BLaER1 (cell line): ENCODE measurements around the gene CD247.

Experiments
- H3K27ac ChIP-seq: shearing (Covaris generic); formaldehyde crosslinking; 2 replicates; pipeline ENCODE4 v1.8.1; 2022
- H3K27me3 ChIP-seq: shearing (Covaris generic); formaldehyde crosslinking; 2 replicates; pipeline ENCODE4 v1.8.1; 2022
- H3K36me3 ChIP-seq: shearing (Covaris generic); formaldehyde crosslinking; 2 replicates; pipeline ENCODE4 v1.8.1; 2022
- H3K4me1 ChIP-seq: shearing (Covaris generic); formaldehyde crosslinking; 2 replicates; pipeline ENCODE4 v1.8.1; 2022
- H3K4me2 ChIP-seq: shearing (Covaris generic); formaldehyde crosslinking; 2 replicates; pipeline ENCODE4 v1.8.1; 2022
- H3K4me3 ChIP-seq: shearing (Covaris generic); formaldehyde crosslinking; 2 replicates; pipeline ENCODE4 v1.8.1; 2022
- H3K9ac ChIP-seq: shearing (Covaris generic); formaldehyde crosslinking; 2 replicates; pipeline ENCODE4 v1.8.1; 2022
- H3K9me3 ChIP-seq: shearing (Covaris generic); formaldehyde crosslinking; 2 replicates; pipeline ENCODE4 v1.8.1; 2022
- H4K20me1 ChIP-seq: shearing (Covaris generic); formaldehyde crosslinking; 2 replicates; pipeline ENCODE4 v1.8.1; 2022
- Cebpa-rat ChIP-seq: shearing (Covaris generic); IDR thresholded peaks from 2 replicates; pipeline ENCODE4 v1.8.1; 2022

The CD247 gene

DNA sequence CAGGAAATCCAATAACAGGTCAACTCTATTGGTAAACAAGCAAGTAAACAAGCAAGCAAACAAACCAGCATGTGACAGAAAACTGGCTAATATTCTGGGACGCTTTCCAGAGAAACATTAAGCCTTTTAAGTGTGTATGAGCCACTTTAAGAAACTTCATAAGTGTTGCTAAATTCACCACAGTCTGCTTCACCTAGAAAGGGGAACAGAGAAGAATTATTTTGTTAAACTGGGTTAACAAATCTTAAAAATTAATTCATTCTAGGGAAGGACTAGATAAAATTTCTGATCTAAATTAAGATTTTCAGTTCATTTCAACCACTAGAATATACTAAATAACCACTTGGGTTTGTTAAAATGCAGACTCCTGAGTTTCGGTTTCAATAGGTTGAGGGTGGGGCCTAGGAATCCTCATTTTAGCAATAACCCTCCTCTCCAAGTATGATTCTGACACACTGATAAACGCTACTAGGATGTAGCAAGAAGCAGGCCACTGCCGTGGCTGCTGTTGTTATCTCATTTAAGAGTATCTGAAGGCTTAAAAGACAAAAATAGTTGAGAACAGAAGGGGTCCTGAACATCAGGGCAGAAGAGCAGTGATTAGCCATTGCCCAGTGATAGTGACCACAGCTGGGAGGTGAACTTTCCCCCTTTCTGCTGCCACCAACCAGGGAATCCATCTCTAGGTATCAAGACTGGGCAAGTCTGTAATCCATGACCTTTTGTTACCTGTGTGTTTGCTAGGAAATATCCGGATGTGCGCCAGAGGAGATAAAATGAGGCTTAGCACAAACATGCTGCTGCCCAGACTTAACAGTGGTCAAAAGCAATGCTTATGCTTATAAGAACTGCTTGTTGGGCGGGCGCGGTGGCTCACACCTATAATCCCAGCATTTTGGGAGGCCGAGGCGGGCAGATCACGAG is 24.0 kb upstream of the CD247 start:
- H3K27ac ChIP-seq = no peak overlapping the region
- no peak overlapping the region for H3K9ac ChIP-seq
- H3K4me3 ChIP-seq = no peak overlapping the region
- no peaks in the 10 kb centered on the region for H4K20me1 ChIP-seq
- no peaks in the 10 kb centered on the region for H3K9me3 ChIP-seq
- H3K36me3 ChIP-seq = peaks cover 26% of the 10 kb centered on the region
- H3K4me2 ChIP-seq = no peak overlapping the region
- H3K27me3 ChIP-seq = no peaks in the 10 kb centered on the region
- TF ChIP-seq Cebpa-rat = no peak
- peaks cover 16% of the 10 kb centered on the region for H3K4me1 ChIP-seq

DNA sequence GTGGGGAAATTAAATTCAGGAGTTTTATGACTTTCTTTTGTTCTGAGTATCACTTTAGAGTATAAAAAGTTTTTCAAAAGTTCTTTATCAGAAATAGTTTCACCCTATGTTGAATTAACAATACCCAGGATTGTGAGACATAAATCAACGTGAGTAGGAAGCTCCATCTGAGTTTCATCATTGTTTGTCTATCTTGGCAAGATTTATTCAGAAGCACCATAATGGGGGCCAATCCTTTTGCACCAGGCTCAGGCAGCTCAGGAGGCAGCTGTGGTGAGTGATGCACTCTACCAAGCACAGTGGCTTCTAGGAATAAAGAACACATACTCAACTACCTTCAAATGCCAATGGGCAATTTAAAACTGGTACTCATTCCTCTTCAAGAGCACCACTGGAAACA is 23.3 kb upstream of the CD247 start:
- no peaks in the 10 kb centered on the region for H3K9me3 ChIP-seq
- H3K9ac ChIP-seq = no peak overlapping the region
- H3K27me3 ChIP-seq = no peaks in the 10 kb centered on the region
- H3K36me3 ChIP-seq = peaks cover 21% of the 10 kb centered on the region
- TF ChIP-seq Cebpa-rat = no peak
- H3K4me3 ChIP-seq = no peak overlapping the region
- no peak overlapping the region for H3K27ac ChIP-seq
- H3K4me2 ChIP-seq = no peak overlapping the region
- H4K20me1 ChIP-seq = no peaks in the 10 kb centered on the region
- H3K4me1 ChIP-seq = peaks cover 16% of the 10 kb centered on the region

DNA sequence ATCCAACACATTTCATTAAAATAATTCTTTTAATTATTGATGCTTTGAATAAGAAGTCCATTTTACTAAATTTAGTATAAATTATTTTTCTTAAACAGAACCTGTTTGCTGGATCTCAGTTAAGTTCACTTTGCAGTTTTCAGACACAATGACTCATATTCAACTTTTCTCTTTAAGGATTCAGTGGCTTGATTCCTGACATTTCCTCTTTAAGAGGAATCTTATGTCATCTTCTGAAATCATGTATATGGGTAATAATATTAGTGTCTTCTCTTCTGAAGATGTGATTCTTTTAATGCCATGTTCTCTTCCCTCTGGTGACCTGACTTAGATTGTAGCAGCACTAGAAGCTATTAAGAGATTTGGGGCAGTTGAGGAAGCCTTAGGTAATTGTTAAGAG is 22.7 kb upstream of the CD247 start:
- TF ChIP-seq Cebpa-rat = no peak
- Histone ChIP-seq H3K27ac (no peak overlapping the region), H3K9ac (no peak overlapping the region), H3K4me3 (no peak overlapping the region), H3K4me1 (peaks cover 16% of the 10 kb centered on the region), H3K9me3 (no peaks in the 10 kb centered on the region), H3K4me2 (no peak overlapping the region), H3K36me3 (peaks cover 17% of the 10 kb centered on the region), H3K27me3 (no peaks in the 10 kb centered on the region), H4K20me1 (no peaks in the 10 kb centered on the region)

DNA sequence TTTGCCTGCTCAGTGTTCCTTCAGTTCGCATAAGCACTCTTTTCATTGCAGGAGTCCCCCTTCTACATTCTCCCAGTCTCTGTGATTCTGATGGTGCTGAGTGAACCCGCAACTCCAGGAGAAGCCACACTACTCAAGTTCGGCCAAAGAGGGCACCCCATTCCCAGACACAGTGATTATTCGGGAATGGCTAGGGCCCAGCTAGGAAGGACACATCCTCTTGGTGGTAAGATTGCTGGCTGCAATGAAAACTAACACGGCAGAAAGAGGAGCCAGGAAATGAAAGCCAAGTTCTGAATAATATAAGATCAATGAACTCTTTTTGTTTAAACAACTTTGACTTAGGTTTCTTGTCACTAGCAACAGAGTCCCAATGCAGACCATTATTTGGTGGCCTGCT is 20.3 kb upstream of the CD247 start:
- no peaks in the 10 kb centered on the region for H4K20me1 ChIP-seq
- no peak overlapping the region for H3K4me2 ChIP-seq
- peaks cover 5% of the 10 kb centered on the region; the same call in 1 of the 2 replicates for H3K4me1 ChIP-seq
- no peak overlapping the region for H3K9ac ChIP-seq
- H3K36me3 ChIP-seq = 0 out of 2 replicates have a peak, but pooled peaks cover 5% of the 10 kb centered on the region
- no peaks in the 10 kb centered on the region for H3K27me3 ChIP-seq
- no peak overlapping the region for H3K4me3 ChIP-seq
- H3K9me3 ChIP-seq = no peaks in the 10 kb centered on the region
- H3K27ac ChIP-seq = no peak overlapping the region
- TF ChIP-seq Cebpa-rat = no peak

DNA sequence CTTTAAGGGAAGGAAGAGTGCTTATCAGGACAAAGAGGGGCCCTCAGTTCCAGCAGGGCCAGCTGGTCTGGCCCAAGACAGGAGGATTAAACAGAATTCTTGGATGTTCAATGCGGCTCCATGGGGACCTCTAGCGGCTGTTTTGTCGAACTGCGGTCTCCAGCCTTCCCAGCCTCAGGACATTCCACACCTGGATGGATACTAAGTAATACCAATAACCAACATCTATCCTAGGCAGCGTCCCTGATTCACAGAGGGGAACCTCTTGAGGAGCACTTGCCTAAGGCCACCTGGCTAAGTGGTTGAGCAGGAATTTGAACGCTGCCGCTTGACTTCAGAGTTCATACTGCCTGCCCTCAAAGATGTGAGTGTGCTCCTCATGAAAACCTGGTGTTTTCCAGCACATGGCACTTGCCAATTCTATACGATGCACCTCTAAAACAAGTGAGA is 15.5 kb upstream of the CD247 start:
- H4K20me1 ChIP-seq = no peaks in the 10 kb centered on the region
- H3K4me2 ChIP-seq = no peak overlapping the region
- H3K4me3 ChIP-seq = no peak overlapping the region
- H3K36me3 ChIP-seq = no peaks in the 10 kb centered on the region
- TF ChIP-seq Cebpa-rat = no peak
- H3K9ac ChIP-seq = no peak overlapping the region
- H3K27me3 ChIP-seq = no peaks in the 10 kb centered on the region
- H3K4me1 ChIP-seq = no peaks in the 10 kb centered on the region
- no peaks in the 10 kb centered on the region for H3K9me3 ChIP-seq
- no peak overlapping the region for H3K27ac ChIP-seq

DNA sequence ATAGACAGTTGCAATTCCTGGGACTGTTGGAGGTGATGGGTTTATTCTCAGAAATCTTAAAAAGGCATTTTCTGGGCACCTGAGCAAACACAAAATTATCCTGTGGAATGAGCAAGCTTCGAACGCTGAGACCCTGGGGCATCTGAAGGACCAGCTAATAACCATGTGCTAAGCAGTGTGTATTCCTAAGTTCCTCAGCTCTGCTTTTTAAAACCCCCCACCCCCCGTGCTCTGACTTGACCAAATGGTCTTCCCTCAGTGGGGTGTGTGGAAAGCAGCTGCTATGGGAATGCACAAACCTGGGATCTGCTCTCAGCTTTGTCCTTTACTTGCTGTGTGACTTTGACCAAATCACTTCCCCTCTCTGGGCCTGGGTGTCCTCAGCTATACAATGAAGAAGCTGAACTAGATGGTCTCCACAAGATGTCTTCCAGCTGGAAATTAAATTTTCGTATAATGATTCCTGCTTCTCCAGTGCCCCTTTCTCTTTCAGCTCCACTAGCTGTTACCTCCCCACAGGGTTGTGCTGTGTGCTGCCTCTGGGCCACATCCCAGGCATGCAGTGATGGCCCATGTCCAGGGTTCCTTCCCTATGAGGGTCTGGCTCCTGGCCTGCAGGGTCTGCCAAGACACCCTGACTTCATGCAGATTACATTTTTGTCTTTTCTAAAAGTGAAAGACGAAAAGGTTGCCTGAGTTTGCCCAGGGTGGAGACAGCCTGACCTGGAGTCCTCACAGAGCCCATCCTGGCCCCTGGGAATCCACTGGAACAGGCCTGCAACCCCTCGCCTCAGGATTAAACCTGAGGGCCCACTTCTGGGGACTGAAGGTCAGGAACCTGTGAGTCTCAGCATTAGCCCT is 14.9 kb upstream of the CD247 start:
- no peaks in the 10 kb centered on the region for H3K9me3 ChIP-seq
- no peaks in the 10 kb centered on the region for H3K27me3 ChIP-seq
- no peaks in the 10 kb centered on the region for H3K4me1 ChIP-seq
- no peak for TF ChIP-seq Cebpa-rat
- no peaks in the 10 kb centered on the region for H3K36me3 ChIP-seq
- no peaks in the 10 kb centered on the region for H4K20me1 ChIP-seq
- H3K4me2 ChIP-seq = no peak overlapping the region
- no peak overlapping the region for H3K9ac ChIP-seq
- H3K27ac ChIP-seq = no peak overlapping the region
- H3K4me3 ChIP-seq = no peak overlapping the region

DNA sequence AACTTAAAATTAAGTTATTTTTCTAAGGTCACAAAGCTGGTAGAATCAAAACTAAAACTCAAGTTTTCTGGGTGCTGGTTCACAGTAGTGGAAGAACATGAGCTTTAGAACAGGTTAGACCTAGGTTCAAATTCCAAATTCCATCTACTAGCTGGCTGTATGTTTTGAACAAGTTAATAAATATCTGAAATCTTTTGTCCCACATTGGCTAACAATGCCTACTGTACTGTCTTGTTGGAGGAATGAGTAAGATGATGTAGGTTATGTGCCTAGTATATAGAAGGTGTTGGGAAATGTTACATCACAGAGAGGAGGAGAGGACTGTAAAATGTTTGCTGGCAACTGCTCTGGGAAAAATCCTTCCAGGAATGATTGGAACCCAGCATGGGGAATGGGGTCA is 14.0 kb upstream of the CD247 start:
- no peaks in the 10 kb centered on the region for H3K27me3 ChIP-seq
- H3K4me1 ChIP-seq = no peaks in the 10 kb centered on the region
- no peak overlapping the region for H3K4me2 ChIP-seq
- H3K9me3 ChIP-seq = no peaks in the 10 kb centered on the region
- H4K20me1 ChIP-seq = no peaks in the 10 kb centered on the region
- no peak overlapping the region for H3K27ac ChIP-seq
- TF ChIP-seq Cebpa-rat = no peak
- H3K9ac ChIP-seq = no peak overlapping the region
- H3K4me3 ChIP-seq = no peak overlapping the region
- no peaks in the 10 kb centered on the region for H3K36me3 ChIP-seq

DNA sequence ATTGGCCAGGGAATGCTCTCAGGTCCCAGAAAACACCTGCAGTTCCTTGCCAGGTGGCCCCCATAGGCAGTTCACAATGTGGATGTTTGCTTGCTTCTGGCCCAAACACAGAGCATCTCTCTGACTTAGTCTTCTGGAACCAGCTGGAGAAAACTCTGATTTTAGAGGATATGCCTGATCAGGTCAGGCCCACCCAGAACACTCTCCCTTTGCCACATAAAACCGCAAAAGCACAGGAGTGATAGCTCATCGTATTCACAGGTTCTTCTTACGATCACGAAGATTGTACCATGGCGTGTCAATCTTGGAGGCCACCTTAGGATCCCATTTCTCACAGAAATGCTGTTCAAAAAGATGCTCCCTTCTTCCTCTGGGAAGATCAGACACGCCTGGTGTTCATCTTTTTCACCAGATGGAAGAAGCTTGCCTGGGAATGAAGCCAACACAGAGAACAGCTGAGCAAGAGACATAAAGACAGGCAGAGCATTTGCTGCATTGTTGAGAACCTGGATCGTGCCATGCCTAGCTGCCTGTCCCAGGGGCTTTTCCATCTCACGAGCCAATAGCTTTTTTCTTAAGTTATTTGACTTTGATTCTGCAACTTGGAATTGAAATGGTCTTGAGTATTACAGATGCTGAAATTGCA is 11.6 kb upstream of the CD247 start:
- H4K20me1 ChIP-seq = no peaks in the 10 kb centered on the region
- TF ChIP-seq Cebpa-rat = no peak
- no peaks in the 10 kb centered on the region for H3K36me3 ChIP-seq
- H3K27me3 ChIP-seq = no peaks in the 10 kb centered on the region
- no peak overlapping the region for H3K27ac ChIP-seq
- no peaks in the 10 kb centered on the region for H3K4me1 ChIP-seq
- no peak overlapping the region for H3K4me2 ChIP-seq
- no peak overlapping the region for H3K9ac ChIP-seq
- H3K4me3 ChIP-seq = no peak overlapping the region
- H3K9me3 ChIP-seq = no peaks in the 10 kb centered on the region

DNA sequence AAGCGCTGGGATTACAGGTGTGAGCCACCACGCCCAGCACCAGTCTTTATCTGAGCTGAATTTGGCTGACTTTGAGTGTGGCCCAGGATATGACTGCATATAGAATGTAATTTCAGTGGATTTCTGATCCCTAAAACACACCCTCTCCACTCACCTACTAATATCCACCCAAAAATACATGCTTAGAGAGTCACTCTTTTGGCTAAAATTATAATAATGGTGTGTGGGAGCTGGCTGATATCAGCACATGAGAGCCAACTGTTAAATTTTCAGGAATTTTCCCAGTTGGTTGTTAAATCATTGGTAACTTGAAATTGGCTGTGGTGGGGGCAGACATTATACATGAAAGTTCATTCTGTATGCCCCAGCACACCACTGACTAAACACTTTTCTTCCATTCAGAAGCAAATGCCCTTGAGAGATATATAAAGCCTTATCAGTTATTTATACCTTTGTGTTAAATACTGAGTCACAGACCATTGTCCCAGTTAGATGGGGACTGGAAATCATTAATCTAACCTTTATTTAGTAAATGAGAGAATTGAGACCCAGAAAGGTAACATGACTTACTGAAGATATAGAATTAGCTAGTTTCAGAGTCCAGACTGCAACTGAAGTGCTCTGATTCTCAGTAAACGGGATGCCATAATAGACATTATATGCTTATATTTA is 9.9 kb upstream of the CD247 start:
- Histone ChIP-seq H3K4me1 (no peaks in the 10 kb centered on the region), H4K20me1 (no peaks in the 10 kb centered on the region), H3K4me3 (no peak overlapping the region), H3K27me3 (no peaks in the 10 kb centered on the region), H3K9me3 (peaks cover 10% of the 10 kb centered on the region; the same call in 1 of the 2 replicates), H3K27ac (no peak overlapping the region), H3K4me2 (no peak overlapping the region), H3K9ac (no peak overlapping the region), H3K36me3 (no peaks in the 10 kb centered on the region)
- no peak for TF ChIP-seq Cebpa-rat
